GM19025 (cell line): ENCODE results near the gene TNMD.

Source experiments
- ATAC-seq: cut with Tn5 transposase; IDR thresholded peaks from one replicate; pipeline ENCODE4 v1.9.1; 2021; ENCODE audit warnings: mild to moderate bottlenecking, low read depth, moderate library complexity; ENCODE audit not compliant: unreplicated experiment

Gene TNMD

DNA sequence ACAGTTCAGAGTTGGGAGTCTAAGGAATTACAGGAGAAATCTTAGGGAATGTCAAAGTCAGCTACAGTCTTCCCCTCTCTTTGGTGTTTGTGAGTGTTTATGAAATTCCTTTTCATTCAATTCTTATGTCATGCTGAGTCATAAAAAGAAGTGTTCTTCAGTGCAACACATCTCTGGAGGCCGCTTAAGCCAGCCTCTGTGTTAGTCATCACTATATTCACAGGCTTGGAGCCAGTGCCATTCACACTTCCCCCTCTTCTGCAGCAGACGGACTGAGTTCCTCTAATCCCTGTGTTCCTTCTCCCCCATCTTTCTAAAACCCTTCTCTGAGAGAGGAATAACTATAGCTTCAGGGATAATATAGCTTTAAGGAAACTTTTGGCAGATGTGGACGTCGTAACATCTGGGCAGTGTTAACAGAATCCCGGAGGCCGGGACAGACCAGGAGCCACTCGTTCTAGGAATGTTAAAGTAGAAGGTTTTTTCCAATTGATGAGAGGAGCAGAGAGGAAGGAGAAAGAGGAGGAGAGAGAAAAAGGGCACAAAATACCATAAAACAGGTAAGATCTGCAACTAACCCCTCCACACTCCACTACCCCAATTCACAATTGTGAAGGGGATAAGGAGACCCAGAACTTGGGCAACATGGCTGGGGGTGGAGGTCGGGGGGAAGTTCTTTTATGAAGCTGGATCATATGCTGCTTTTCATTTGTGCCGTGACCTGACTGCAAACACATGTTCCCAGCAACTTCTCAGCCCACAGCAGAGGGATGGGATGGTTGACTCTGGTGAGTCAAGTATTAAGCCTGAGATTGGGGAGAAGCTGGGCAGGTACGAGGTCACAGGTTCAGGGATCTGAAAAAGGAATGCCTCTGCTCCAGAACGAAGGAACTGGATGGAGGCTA, 59.5 kb downstream of the TNMD start, which contains the start of gene SRPX2:
TSS of gene SRPX2 (plus strand) at position 244 of the 905 bp plus-strand sequence. CDS start 2,124 bp downstream, outside the sequence.
- no peak for ATAC-seq

DNA sequence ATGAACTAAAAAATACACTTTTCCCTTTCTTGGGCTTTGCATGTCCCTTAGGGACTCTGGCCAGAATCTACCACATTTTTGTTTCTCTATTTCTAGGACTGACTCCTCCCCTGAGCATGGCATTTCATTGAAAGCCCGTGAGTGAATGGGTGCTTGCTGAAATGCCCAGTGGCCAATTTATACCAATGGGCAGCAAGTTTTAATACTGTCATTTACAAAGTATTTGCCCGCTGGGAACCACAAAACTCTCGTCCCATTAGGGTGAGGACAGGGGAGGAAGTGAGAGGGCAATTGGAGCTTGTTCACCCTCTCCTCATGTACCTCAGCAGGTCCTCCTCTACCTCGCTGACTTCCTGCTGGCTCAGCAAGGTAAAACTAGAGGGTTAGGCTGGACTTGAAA, 60.4 kb downstream of the TNMD start:
- ATAC-seq = no peak

DNA sequence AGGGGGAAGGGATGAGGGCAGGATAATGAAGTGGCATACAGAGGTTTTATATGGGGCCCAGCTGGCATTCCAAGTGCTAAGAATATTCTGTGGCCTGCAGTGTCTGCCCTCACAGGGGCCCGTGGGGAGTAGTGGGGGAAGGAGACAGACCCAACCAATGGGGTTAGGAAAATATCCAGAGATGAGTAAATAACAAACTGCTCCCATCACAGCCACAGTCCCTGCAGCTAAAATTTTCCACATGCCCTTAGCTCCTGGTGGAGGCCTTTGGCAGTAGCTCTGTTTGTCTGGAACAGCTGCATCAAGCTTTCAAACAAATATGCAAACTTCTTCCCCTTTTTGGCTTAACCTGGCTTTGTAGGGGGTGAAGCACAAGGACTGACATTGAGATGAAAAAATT, 62.4 kb downstream of the TNMD start:
- ATAC-seq = no peak

DNA sequence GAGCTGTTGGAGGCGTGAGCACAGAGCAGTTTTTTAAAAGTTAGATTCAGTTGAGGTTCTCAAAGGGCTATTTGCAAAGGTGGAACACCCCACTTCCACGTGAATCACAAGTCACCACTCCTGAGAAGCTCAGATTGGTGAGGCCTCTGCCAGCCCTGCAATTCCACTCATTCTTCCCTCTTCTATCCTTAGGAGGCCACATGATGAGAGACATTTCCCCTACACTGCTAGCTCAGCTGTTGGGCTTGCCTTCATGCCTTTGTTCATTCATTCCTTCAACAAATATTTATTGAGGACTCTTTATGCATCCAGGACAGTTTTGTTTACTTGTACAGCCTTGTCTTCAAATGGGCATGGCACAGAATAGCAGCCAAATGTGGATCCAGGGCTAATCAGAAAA, 63.0 kb downstream of the TNMD start:
- ATAC-seq = no peak

DNA sequence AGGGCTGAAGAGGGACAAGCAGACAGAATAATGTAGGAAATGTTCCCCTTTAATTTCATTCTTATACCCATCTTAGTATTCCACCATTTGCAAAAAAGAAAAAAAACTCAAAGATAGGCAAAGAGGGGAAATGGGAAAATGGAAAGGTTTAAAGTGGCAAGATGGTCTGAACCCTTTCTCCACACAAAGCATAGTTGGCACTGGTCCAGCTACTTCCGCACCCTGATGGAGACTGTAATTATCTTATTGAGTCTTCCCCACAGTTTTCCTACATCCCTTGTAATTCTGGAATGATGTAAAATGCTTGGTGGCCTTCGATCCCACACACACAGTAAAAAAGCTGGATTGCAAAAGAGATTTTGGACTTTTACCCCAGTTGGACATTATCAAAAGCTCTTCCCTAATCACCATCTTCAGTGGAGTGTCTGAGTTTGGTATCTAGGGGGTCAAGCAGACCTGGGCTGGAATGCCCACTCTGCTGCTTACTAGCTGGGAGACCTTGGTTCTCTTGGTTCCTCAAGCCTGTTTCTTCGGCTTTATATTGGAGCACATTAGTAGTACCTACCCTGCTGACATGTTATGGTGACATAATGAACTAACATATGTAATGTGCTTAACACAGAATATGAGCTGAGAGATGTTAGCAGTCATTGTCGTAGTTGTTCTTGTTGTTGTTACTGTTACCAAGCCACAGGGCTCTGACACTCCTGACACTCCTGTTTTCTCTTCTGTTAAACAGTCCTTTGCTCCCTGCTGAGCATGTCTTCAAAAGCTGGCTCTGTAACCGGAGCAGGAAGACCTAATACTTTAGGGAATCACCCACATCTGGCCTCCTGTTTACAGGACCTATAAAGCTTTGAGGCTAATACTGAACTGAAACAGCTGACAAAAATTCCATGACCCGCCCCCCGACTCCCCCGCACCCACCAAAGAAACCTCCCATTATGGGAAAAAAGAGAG, 64.0 kb downstream of the TNMD start:
- no peak for ATAC-seq
